Tibial nerve (tissue), 3 donors: ENCODE results near the gene PRKAG2.

Experiments
- POLR2A ChIP-seq, 2 donors: fragments of 450-650 bp; IDR thresholded peaks; one replicate each; pipeline ENCODE4 v1.6.1; 2017; ENCODE audit warnings: antibody characterized with exemption in 2 of 2, mild to moderate bottlenecking in 2 of 2, moderate library complexity in 2 of 2
- TF ChIP-seq, protein P1 (sequence below), 5 experiments: fragments of 200-600 bp in 3 of 5; fragments of 450-650 bp in 2 of 5; sonication (generic) in 3 of 5; IDR thresholded peaks; one replicate each; pipeline ENCODE4 v1.5.1; 2016 to 2019; ENCODE audit warnings: antibody characterized with exemption in 5 of 5, mild to moderate bottlenecking in 3 of 5, moderate library complexity in 2 of 5

- TF ChIP-seq, protein P1, sequence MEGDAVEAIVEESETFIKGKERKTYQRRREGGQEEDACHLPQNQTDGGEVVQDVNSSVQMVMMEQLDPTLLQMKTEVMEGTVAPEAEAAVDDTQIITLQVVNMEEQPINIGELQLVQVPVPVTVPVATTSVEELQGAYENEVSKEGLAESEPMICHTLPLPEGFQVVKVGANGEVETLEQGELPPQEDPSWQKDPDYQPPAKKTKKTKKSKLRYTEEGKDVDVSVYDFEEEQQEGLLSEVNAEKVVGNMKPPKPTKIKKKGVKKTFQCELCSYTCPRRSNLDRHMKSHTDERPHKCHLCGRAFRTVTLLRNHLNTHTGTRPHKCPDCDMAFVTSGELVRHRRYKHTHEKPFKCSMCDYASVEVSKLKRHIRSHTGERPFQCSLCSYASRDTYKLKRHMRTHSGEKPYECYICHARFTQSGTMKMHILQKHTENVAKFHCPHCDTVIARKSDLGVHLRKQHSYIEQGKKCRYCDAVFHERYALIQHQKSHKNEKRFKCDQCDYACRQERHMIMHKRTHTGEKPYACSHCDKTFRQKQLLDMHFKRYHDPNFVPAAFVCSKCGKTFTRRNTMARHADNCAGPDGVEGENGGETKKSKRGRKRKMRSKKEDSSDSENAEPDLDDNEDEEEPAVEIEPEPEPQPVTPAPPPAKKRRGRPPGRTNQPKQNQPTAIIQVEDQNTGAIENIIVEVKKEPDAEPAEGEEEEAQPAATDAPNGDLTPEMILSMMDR (IDR thresholded peaks at IDR 0.05): no peak
- no peak for TF ChIP-seq POLR2A (IDR thresholded peaks at IDR 0.05)
Observed at GRCh38 chr7:151769188-151769821, 107.6 kb downstream of the PRKAG2 start.
